AG09309 (cell line): ENCODE data around the gene SREBF1.

Experiments
- DNase-seq: peaks from one replicate; pipeline ENCODE4 v3.0.0-alpha.2; 2010; ENCODE audit warnings: low read depth
- H3K4me3 ChIP-seq: 2 replicates; pipeline ENCODE4 v1.5.1; 2011; ENCODE audit warnings: mild to moderate bottlenecking, low read depth, low read length, moderate library complexity; ENCODE audit not compliant: control insufficient read depth
- CTCF ChIP-seq: IDR thresholded peaks from 2 replicates; pipeline ENCODE4 v1.5.1; 2011; ENCODE audit warnings: mild to moderate bottlenecking, low read depth, low read length, inconsistent platforms; ENCODE audit not compliant: insufficient read depth, control insufficient read depth; ENCODE audit errors: missing control alignments

Gene SREBF1

GRCh38 chr17:17846645-17847044, 9.9 kb upstream of the SREBF1 start:
- no peak overlapping the region for H3K4me3 ChIP-seq
- no peak for DNase-seq
- TF ChIP-seq CTCF = no peak

GRCh38 chr17:17846003-17846402, 9.2 kb upstream of the SREBF1 start:
- DNase-seq = no peak
- no peak for TF ChIP-seq CTCF
- no peak overlapping the region for H3K4me3 ChIP-seq

GRCh38 chr17:17845046-17845775, 8.4 kb upstream of the SREBF1 start:
- no peak overlapping the region for H3K4me3 ChIP-seq
- no peak for DNase-seq
- TF ChIP-seq CTCF = no peak

GRCh38 chr17:17844500-17844899, 7.7 kb upstream of the SREBF1 start:
- no peak overlapping the region for H3K4me3 ChIP-seq
- no peak for TF ChIP-seq CTCF
- no peak for DNase-seq

- no peak for TF ChIP-seq CTCF
- DNase-seq = no peak
- no peak overlapping the region for H3K4me3 ChIP-seq
Measured at GRCh38 chr17:17844079-17844478, 7.3 kb upstream of the SREBF1 start.

GRCh38 chr17:17843096-17843495, 6.3 kb upstream of the SREBF1 start:
- TF ChIP-seq CTCF = no peak
- DNase-seq = no peak
- H3K4me3 ChIP-seq = no peak overlapping the region
